HG02588 (cell line): ENCODE measurements around the gene P2RX3.

Experiments used
- ATAC-seq: cut with Tn5 transposase; IDR thresholded peaks from one replicate; pipeline ENCODE4 v1.9.1; 2021; ENCODE audit warnings: mild to moderate bottlenecking, moderate library complexity; ENCODE audit not compliant: unreplicated experiment

Gene P2RX3

GRCh38 chr11:57414612-57415212 is 76.6 kb downstream of the P2RX3 start:
- ATAC-seq, result no peak

- ATAC-seq, result no peak
These were observed 78.3 kb downstream of the P2RX3 start for GRCh38 chr11:57416436-57416835.

GRCh38 chr11:57417056-57417455 is 78.9 kb downstream of the P2RX3 start:
- ATAC-seq, result no peak

- no peak for ATAC-seq
These were observed 80.0 kb downstream of the P2RX3 start for GRCh38 chr11:57418131-57418530.

GRCh38 chr11:57419146-57419545 is 81.0 kb downstream of the P2RX3 start:
- no peak for ATAC-seq

- no peak for ATAC-seq
These were observed 82.9 kb downstream of the P2RX3 start for GRCh38 chr11:57421066-57421465.

GRCh38 chr11:57421805-57422204 is 83.7 kb downstream of the P2RX3 start:
- no peak for ATAC-seq
